Occipital lobe (tissue), 2 donors: ENCODE measurements around the gene HOXB2. TPM values are rescaled to one million over a fixed set of nuclear protein-coding genes. Genes with fewer than 3 reads are reported as not detected.

ENCODE experiments used
- DNase-seq: peaks from one replicate; lab custom pipeline; 2025; lab: John Stamatoyannopoulos, UW
- total RNA-seq: library from RNA; depleted of rRNA; stranded (reverse); fragments of >200 nt; gene quantifications from one replicate; pipeline ENCODE4 v1.2.3, GENCODE V29; 2014

HOXB2 gene
- total RNA-seq, 1 donor from 2014 or later, result 0.16 TPM

DNA sequence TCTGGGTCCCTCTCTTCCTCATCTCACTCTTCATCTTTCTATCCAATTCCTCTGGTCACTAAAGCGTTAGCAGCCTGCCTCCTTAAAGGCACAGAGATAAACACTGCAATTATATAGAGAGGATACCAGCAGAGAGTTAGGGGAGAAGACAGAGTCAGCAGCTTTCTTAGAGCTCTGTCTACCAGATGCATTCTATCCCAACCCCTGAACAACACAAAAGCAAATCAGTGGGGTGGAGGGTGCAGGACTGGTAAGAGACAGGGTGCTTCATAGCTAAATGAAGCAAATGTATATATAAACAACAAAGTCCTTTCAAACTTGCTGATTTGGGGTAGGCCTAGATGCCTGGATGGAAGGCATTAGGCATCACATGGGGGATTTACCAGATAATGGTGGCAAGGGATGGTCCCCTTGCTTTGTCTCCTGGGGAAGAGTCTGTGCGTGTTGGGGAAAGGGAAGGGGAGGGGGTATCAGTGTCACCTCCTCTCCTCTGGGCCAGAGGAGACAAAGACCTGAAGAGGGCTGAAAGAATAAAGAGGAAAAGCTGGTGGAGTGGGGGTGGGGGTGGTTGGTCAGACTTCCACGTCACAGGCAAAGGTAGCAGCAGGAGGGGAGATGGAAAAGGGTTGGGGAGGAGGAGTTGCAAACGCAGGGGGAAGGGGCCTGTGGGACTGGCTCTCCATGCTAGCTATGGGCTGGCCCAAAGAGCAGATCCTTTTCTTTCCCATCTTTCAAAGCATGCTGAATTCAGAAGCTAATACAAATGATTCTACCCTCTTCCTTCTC is 21.2 kb upstream of the HOXB2 start:
- DNase-seq, result no peak

DNA sequence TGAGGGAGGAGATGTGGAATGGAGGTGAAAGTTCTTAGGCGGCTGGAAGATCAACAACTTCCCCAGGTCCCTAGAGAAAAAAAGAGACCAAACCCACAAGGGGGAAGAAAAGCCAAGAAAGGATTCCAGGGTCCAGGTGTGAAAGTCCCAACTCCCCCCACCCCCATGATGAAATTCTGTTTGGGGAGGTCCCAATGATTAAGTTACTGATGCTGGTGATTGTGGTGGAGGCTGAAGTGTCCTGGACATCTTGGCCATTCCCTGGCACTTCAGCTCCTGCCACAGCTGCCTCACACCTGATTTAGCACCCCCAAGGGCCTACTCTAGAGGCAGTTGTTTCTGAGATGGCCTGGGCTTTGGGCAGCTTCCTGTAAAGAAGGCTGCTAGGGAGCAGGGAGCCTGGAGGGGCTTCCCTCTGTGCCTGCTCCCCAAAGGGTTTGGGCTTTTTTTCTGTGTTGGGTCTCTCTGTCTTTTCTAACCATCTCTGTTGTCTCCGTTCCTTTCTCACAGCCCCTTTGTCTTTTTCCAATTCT is 20.2 kb upstream of the HOXB2 start:
- no peak for DNase-seq

DNA sequence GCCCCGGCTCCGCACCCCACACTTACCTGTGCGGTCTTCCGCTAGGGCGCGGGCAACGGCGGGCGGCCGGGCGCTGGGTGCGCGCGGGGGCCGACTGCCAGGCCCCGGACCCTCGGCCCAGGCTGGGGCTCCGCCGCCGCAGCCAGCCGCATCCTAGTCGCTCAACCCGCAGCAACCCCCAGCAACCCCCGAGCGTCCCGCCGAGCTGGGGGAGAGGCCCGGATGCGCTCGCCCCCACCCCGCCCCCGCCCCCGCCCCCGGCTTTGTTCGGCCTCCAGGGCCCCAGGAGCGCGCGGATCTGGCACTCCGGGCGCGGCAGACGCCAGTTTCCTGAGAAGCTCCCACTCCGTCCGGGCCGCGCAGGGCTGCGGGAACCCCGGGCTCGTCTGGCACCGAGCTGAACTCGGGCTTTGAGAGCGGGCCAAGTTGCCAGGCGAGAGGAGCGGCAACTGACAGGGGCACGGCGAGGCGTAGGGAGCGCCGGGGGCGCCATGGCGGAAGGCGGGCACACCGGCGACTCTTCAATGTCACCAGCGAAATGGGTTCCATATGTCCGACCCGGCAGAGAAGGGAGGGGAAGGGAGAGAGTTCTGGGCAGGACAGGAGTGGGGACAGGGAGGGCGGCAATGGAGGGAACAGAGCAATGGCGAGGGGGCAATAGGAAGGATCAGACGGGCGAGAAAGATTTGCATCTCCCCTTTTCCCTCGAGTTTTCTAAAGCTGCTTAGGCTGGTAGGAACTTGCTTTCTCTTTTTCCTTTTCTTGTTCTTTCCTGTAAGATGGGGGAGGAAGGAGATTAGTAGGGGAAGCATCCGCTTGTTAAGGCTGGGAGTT is 19.5 kb upstream of the HOXB2 start:
- no peak for DNase-seq

DNA sequence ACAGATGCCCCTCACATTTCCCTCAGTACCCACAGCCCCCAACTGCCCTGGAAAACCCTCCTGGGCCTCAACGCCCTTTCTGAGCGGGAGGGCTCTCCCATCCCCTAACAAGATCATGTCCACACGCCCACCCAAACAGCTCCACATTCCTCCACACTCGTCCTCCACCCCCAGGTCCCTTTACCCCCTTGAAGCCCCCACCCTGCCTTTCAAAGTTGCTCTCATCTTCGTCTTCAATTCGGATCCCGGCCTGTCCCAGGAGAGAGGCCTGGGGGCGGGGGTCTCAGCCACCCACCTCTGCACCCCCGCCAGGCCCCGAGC is 18.9 kb upstream of the HOXB2 start:
- DNase-seq, result no peak

DNA sequence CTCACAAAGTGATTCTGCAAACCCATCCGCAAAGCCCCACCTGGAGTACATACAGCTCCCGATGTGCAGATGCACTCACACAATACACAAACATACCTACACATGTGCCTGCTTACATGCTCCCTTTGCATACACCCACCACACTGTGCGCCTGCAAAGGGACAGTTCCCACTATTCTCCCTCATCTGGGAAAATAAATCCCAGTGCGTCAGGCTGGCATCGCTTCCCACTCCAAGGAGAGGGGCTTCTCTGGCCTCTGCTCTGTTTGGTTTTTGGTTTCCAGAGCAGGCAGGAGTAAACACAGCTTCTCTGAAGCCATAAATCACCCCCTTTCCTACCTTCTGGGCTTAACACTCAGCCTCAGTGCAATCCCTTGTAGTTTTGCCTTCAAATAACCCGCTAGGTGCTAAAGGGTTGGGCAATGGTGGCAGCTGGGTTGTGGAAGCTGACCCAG is 18.5 kb upstream of the HOXB2 start:
- no peak for DNase-seq

DNA sequence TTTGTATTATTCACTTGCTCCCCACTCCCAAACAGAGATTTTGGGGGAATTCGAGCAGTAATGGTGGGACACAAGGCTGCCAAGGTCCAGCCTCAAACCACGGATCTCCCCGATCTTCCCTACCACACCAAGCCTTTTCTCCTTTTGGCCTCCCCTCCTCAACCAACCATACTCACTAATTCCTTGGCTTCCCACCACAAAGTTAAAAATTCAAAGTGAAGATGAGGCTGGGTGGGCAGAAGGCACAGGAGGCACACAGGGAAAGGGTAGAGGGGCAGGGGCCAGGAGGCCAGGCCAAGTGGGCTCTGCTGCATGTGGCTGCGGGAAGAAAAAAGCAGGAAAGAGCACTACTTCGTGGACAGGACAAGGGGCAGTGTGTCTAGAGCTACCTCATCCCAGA is 18.0 kb upstream of the HOXB2 start:
- DNase-seq, result no peak

DNA sequence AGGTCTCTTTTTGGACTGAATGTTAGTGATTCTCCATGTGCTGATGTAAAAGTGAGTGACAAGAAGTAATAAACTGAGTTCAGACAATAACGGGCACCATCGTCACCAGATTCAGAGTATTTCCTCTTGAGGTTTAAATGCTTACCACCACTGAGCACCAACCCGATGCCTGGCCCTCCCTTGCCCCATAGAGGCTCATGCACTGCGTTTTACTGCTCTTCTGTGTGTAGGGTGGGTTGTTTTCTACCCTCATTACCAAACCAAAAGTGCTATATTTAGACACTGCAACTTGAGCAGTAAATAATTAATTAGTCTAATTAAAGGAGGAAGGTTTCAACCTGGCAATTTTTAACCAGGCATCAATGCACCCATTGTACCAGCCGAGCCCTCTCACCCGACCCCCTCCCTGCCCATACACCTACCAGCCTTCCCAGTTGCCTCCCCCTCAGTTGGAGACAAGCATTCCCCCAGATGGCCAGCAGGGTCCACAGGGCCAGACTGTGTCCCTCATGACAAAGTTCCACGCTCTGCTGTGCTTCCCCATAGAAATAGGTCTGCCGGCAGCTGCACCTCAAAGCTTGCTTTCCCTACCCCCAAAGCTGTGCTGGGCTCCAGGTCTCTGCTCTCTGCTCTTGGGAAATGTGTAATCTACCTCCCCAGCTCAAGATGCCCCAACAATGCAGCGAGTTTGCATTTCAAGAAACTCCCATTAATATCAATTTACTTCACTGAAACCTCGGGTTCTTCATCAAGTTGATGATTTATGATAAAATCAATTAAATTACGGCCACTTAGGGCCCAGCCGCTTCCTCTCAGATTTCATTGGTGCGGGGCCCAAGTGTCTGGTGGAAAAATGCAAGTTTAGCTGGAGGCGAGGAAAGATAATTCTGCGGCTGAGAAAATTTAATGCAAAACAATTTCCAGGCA is 17.2 kb upstream of the HOXB2 start:
- DNase-seq, result no peak

DNA sequence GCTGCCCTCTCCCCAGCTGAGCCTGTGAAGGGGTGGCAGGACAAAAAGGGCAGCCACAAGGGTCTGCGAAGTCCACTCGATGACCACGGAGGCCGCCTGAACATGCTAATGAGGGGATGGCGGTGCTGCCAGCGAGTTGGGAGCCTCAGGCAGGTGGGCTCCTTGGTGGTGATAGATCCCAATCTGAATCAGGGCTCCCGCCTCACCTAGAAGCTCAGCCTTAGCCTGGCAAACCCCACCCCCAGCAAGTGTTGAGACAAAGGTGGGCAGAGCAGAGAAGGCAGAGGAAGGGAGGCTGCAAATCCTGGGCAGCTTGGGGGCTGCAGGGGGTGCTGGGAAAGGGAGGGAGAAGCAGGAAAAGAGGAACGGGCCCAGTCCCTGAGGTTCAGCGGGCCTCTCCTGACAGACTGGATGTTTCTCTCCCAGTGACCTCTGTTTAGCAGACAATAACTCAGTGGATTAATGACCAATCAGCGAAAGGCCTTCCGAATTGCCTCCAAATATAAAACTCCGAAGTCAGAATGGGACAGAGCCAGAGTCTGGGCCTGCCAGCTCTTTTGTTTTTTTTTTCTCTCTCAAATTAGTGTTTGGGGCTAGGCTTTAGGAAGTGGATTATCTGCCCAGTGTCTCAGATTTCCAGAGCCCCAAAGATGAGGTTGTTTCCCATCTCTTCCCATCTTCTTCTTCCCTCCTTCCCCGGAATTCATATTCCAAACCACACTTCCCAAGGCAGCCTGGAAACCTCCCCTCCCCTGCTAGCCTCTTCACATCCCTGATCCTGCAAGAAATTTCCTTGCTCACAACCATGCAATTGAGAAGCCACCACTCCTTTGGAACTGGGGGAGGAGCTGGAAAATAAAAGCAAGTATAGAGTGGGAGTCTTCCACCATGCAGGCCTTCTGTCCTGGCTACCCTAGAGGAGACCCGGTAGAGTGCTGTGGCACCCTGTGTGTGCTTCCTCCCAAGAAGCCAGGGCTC is 15.2 kb upstream of the HOXB2 start:
- DNase-seq, result no peak

DNA sequence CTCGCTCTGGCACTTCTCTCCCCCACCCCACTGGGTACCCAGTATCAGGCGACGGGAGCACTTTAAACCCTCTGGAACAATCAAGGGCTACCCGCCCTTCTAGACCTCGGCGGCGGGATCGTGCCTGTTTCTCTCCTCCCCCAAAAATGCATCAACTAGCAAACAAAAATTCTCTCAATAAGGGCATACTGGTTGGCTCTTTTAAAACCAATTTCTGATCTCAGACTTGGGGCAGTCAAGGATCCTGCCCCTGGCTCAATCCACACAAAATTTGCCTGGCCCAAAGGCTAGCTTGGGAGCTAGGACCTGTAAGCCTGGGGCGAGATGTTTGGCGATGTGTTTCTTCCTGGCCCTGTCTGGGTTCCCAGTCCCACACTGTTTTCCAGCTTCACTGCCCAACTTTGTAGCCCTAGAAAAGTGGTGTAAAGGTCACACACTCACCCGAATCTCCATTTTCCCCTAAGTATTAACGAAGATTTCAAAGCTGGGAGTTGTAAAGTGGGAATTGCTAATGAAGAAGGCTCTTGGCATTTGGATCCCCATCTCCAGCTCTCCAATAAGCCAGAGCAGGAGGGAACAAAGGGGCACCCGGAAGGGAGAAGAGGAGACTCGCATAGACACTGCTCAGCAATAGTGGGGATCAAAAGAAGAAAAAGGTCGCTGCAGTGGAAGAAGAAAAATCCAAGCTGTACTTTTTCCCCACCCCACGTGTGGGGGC is 14.4 kb upstream of the HOXB2 start:
- no peak for DNase-seq

DNA sequence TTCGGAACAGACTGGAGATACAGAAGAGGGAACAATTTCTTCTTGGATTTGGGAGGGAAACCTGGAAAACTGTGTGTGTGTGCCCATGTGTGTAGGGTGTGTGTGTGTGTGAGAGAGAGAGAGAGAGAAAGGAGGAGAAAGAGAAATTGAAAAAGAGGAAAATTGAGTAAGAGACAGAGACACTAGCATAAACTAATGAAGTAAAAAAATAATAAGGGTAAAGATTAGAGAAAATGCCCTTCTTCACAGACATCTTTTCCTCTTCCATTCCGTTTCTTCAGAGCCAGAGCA is 13.9 kb upstream of the HOXB2 start:
- DNase-seq, result no peak

DNA sequence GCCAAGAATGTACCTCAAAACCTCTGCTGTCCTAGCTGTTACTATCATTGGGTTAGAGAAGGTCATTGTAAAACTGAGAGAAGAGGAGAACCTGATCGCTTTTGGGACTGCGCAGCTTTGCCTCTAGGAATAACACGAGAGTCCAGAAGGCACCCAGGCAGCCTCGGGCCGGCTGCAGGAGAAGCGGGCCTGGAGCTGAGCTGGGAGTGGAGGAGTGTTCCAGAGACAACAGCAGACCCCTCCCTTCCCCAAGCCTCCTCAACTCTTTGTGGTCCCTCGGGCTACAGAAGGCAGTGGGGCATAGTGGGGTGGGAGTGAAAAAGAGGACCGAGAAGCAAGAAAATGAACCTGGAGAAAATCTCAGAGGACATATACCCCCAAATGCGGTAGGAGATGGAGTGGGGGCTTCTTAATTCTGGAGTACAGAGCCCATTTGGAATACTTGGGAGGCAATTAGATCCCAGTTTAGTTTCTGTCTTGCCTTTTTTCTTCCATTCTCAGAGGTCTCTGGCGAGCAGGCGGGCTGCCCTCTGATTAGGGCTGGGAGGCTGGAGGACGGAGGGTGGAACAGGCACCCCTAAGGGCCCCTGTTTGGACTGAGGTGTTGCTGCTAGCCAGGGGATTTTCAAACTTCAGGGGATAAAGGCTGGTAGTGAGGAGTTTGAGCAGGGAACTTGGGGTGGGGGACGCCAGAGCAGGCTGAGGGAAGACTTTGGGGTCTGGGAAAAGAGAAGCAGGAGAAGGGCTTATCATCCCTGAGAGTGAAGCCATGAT is 13.3 kb upstream of the HOXB2 start:
- no peak for DNase-seq

DNA sequence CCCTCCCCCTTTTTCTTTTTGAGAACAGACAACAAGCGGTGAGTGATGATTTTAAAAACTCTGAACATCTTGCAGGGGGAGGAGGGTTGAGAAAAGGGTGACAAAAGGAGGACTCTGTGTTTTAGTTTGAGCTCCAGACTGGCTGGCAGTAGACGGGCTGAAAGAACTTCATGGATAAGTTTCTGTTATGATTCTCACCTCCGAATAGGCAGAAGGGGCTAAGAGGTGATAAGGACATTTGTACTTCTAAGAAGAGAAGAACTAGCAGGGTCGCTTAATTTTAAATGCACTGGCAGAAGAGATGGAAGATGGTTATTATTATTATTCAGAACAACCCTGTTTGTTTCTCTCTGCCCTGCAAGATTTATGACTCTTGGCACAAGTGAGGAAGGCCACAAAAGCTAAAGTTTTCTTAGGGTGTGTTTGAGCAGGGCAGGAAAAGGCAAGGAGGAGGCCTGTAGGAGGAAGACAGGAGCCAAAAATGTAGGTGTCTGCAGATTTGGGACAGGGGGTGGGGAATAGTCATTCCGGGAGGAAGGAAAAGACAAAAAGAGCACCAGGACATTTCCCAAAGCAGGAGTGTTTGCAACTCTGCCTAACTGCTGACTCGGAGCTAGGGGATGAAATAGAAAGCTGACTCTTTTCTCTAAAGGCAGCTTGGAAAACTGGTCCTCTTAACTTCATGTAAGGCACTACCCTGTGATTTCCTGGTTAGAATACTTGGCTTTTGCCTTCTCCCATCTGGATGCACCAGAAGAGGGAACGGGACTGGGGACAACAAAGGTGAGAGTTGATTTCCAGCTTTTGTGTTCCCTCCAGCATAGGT is 11.9 kb upstream of the HOXB2 start:
- DNase-seq, result no peak

DNA sequence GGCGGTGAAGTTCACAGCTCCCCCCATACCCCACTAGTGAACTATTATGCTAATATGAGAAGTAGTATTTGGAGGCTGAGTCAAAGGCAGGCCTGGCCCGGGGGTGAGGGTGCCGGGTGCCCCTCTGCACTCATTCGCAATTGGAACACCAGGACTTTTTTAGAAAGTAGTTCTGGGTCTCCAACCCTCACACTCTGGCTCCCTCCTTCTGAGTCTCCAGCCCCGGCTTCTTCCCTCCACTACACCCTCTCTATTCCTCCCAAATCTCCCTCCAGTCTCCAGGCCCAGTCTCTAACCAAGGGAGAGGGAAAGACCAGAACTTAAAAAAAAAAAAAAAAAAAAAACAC is 11.3 kb upstream of the HOXB2 start:
- DNase-seq, result no peak

DNA sequence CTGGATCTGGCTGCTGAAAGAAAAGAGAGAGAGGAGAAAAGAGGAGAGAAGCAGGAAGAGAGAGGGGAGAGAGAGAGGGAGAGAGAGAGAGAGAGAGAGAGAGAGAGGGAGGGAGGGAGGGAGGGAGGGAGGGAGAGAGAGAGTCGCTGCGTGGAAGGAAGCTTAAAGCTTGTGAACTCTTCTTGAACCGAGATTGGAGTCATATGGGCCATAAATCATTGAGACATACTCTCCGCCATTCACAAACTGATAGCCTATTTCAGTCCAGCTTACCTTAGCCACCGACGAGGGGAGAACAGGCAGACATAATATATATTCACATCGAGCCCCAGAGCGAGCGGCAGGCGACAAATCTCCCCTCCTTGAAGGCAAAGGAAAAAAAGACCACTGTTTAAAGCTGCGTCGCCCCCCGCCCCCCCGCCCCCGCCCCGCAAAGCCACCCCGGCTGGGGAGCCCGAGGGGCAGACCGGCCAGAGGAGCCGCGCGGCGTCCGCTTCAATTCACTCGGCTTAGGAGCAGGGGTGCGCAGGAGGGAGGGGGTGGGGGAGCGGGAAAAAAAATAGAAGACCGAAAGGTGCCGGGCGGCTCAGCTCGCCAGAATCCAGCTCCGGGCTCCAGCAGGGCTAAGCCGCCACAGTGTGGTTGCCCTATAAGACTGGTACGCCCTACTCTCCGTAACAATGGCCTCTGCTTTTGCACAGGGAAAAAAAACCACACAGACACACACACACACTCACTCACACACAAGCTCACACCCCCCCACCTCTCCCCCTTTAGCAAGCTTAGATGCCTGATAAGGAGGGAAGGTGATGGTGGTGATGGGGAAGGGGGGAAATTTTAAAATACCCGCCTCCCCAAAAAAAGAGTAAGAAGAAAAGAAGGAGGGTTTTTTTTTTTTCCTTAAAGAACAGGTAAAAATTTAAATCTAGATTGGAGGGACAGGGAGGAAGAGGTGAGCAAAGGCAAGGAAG is 10.6 kb upstream of the HOXB2 start:
- no peak for DNase-seq

DNA sequence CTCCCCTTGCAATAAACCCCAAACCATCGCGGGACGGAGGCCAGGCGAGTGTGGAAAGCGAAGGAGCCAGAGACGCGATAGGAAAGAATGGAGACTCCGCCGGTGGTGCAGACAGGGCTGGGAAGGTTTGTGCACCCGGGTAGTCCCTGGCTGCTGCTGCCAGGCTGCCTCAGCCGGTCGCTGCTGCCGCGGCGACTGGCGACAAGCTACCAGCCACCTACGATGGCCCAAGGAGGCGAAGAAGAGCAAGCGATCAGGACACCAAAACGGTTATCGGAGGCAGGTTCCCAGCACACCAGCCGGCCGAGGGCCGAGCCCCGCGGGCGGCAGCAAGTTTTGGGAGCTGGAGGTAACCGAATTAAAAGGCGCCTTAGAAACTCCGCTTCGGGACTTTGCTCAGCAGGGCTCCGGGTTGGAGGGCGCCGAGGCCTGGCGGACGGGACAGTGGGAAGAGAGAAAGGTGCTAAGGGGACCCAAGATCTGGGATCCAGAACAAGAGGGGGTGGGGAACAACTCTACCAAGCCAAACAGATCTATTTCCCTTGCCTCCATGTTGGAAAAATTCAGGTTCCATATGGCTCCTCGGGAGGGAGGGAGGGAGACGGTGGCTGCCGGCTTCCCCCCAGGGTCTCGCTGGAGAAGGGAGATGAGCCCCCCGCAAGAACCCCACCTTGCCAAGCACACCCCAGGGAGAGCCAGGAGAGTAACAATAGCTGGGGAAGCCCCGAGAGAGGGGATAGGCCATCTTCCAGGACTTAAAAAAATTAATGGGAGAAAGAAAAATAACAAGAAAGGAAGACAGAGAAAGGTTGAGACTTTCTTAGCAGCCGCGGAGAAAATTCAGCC is 9.7 kb upstream of the HOXB2 start:
- no peak for DNase-seq

DNA sequence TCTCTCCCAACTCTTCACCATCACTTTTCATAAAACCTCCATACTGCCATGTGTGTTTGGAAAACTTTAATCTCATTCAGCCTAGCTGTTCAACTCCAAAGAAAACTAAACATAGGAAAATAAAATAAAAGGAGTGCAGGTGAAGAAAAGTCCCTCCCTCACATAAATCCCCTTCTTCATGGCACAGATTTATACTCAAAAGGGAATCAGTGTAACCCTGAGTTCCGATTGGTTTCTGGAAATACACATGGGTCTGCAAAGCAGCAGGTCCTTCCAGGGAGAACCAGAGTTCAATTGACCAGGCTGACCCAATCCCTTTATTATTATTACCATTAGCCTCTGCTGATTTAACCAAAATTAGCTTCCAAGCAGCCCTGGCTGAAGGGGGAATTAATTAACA is 8.9 kb upstream of the HOXB2 start:
- DNase-seq, result no peak
